8988T (cell line): ENCODE measurements around the gene SP110.
"Not testable (repeated sequence)": the region's sequence is repeated elsewhere in the genome, so short reads cannot be mapped to it uniquely, and the experiment has no call there.

ENCODE experiments used
- DNase-seq: peaks from one replicate; pipeline ENCODE4 v3.0.0; 2011

The SP110 gene

GRCh38 chr2:230222829-230223228 is 3.0 kb upstream of the SP110 start:
- DNase-seq, result not testable (repeated sequence)

- no peak for DNase-seq
These were observed 1.7 kb upstream of the SP110 start for GRCh38 chr2:230221493-230221892.

- DNase-seq, result no peak
These were observed 674 bp upstream of the SP110 start for GRCh38 chr2:230220347-230220969.

GRCh38 chr2:230218421-230218820 is 1.4 kb downstream of the SP110 start:
- no peak for DNase-seq

GRCh38 chr2:230217424-230217823 is 2.4 kb downstream of the SP110 start:
- no peak for DNase-seq

GRCh38 chr2:230216489-230216888 is 3.3 kb downstream of the SP110 start:
- DNase-seq, result no peak

GRCh38 chr2:230209422-230210051 is 10.2 kb downstream of the SP110 start:
- no peak for DNase-seq

GRCh38 chr2:230208576-230208975 is 11.2 kb downstream of the SP110 start:
- DNase-seq, result no peak

GRCh38 chr2:230205721-230206120 is 14.1 kb downstream of the SP110 start:
- no peak for DNase-seq

GRCh38 chr2:230205034-230205433 is 14.8 kb downstream of the SP110 start:
- no peak for DNase-seq

- DNase-seq, result no peak
These were observed 16.6 kb downstream of the SP110 start for GRCh38 chr2:230203110-230203676.

- no peak for DNase-seq
These were observed 17.2 kb downstream of the SP110 start for GRCh38 chr2:230202430-230203109.

- DNase-seq, result no peak
These were observed 34.8 kb downstream of the SP110 start for GRCh38 chr2:230184727-230185578.

- DNase-seq, result no peak
These were observed 38.6 kb downstream of the SP110 start for GRCh38 chr2:230181195-230181594.

GRCh38 chr2:230179907-230180306 is 39.9 kb downstream of the SP110 start:
- no peak for DNase-seq

- DNase-seq, result no peak
These were observed 41.0 kb downstream of the SP110 start for GRCh38 chr2:230178546-230179485.

- DNase-seq, result no peak
These were observed 42.8 kb downstream of the SP110 start for GRCh38 chr2:230176996-230177395.

GRCh38 chr2:230174466-230174865 is 45.3 kb downstream of the SP110 start:
- DNase-seq, result no peak

- DNase-seq, result no peak
These were observed 46.9 kb downstream of the SP110 start for GRCh38 chr2:230172852-230173251.

GRCh38 chr2:230172156-230172555 is 47.6 kb downstream of the SP110 start:
- DNase-seq, result no peak

- DNase-seq, result no peak
These were observed 49.3 kb downstream of the SP110 start for GRCh38 chr2:230170532-230170931.
